Esophagus muscularis mucosa (tissue), 4 donors: Measurements from ENCODE around the gene ZNF497.

ENCODE experiments used
- CTCF ChIP-seq, 3 experiments: fragments of 200-600 bp in 2 of 3; fragments of 450-650 bp in 1 of 3; sonication (generic) in 2 of 3; IDR thresholded peaks; one replicate each; pipeline ENCODE4 v1.5.1; 2017 to 2019; ENCODE audit warnings: antibody characterized with exemption in 3 of 3, mild to moderate bottlenecking in 2 of 3, moderate library complexity in 1 of 3
- EP300 ChIP-seq: sonication (generic); formaldehyde crosslinking; IDR thresholded peaks from one replicate; pipeline ENCODE4 v1.6.1; 2017; ENCODE audit warnings: antibody characterized with exemption
- POLR2A ChIP-seq: fragments of 450-650 bp; IDR thresholded peaks from one replicate; pipeline ENCODE4 v1.6.1; 2017; ENCODE audit warnings: antibody characterized with exemption, moderate library complexity, mild to moderate bottlenecking, low read depth
- POLR2AphosphoS5 ChIP-seq, 2 donors: sonication (generic); formaldehyde crosslinking; IDR thresholded peaks; one replicate each; pipeline ENCODE4 v1.6.1; 2017; ENCODE audit warnings: antibody characterized with exemption in 2 of 2

GRCh38 chr19:58372311-58373133 is 10.0 kb upstream of the ZNF497 start:
- TF ChIP-seq CTCF (IDR thresholded peaks at IDR 0.05) (no peak), POLR2A (no peak), POLR2AphosphoS5 (IDR thresholded peaks at IDR 0.05) (no peak), EP300 (no peak)
